Posterior vena cava (tissue), 2 donors: ENCODE data around the gene FBLN5. TPM values are rescaled to one million over a fixed set of nuclear protein-coding genes. Genes with fewer than 3 reads are reported as not detected.
"Not testable (repeated sequence)": the region's sequence is repeated elsewhere in the genome, so short reads cannot be mapped to it uniquely, and the experiment has no call there.

Experiments
- DNase-seq: peaks from one replicate; pipeline ENCODE4 v3.0.0-alpha.2; 2020; ENCODE audit warnings: low spot score
- intact Hi-C, 2 donors: fragments of 100-400 bp; cut with DNase I; formaldehyde crosslinking; loops; one replicate each; pipeline versions ENCODE4 v1.14.1 to v1.14.2; 2022 to 2023
- total RNA-seq, 2 donors: library from RNA; stranded (reverse); fragmentation: NEBNext Ultra II Directional; extraction: Animal tissue kit (Norgen Biotek cat#: 25700); gene quantifications; one replicate each; pipeline ENCODE4 v1.2.1, GENCODE V29; 2021
- donor health status: DM: yes; HTN: yes; CAD: no.
- donor health status: DM: yes; HTN: yes; CAD: no.

FBLN5 gene
- total RNA-seq, 2 donors from 2014 or later: 105 to 186 TPM

- intact Hi-C loops: no loop called here
- DNase-seq: no peak
Observed at GRCh38 chr14:91872011-91872501, 75.4 kb downstream of the FBLN5 start.

- DNase-seq, intact Hi-C loops: not testable (repeated sequence)
Observed at GRCh38 chr14:91871401-91871800, 76.1 kb downstream of the FBLN5 start.

- no peak for DNase-seq
- intact Hi-C loops: no loop called here
Observed at GRCh38 chr14:91870890-91871289, 76.6 kb downstream of the FBLN5 start.

GRCh38 chr14:91870001-91870400, 77.5 kb downstream of the FBLN5 start:
- intact Hi-C loops: no loop called here
- no peak for DNase-seq

GRCh38 chr14:91869556-91869955, 77.9 kb downstream of the FBLN5 start:
- intact Hi-C loops: no loop called here
- DNase-seq: no peak

- DNase-seq: no peak
- intact Hi-C loops: no loop called here
Observed at GRCh38 chr14:91867316-91867988, 80.0 kb downstream of the FBLN5 start, which contains the start of gene TC2N. TSS of gene TC2N (minus strand) at chr14:91867536. CDS start at chr14:91813769, 53,767 bp downstream.

- no peak for DNase-seq
- intact Hi-C loops: no loop called here
Observed at GRCh38 chr14:91866511-91867295, 80.8 kb downstream of the FBLN5 start.

GRCh38 chr14:91866061-91866460, 81.4 kb downstream of the FBLN5 start:
- intact Hi-C loops: no loop called here
- DNase-seq: no peak

- intact Hi-C loops: no loop called here
- DNase-seq: no peak
Observed at GRCh38 chr14:91862417-91862816, 85.1 kb downstream of the FBLN5 start.

- intact Hi-C loops: no loop called here
- no peak for DNase-seq
Observed at GRCh38 chr14:91861091-91861490, 86.4 kb downstream of the FBLN5 start.

GRCh38 chr14:91860238-91860637, 87.3 kb downstream of the FBLN5 start:
- intact Hi-C loops: no loop called here
- DNase-seq: no peak

GRCh38 chr14:91858536-91859275, 88.8 kb downstream of the FBLN5 start:
- intact Hi-C loops: no loop called here
- DNase-seq: no peak

GRCh38 chr14:91857614-91858013, 89.9 kb downstream of the FBLN5 start:
- intact Hi-C loops: no loop called here

GRCh38 chr14:91854327-91854934, 93.1 kb downstream of the FBLN5 start:
- DNase-seq: no peak
- intact Hi-C loops: no loop called here

More at GRCh38 chr14:91857614-91858013, 89.9 kb downstream of the FBLN5 start:
- no peak for DNase-seq

- no peak for DNase-seq
- intact Hi-C loops: no loop called here
Observed at GRCh38 chr14:91851563-91851962, 95.9 kb downstream of the FBLN5 start.

GRCh38 chr14:91848504-91849001, 98.9 kb downstream of the FBLN5 start:
- no peak for DNase-seq
- intact Hi-C loops: no loop called here

GRCh38 chr14:91847693-91848092, 99.8 kb downstream of the FBLN5 start:
- intact Hi-C loops: no loop called here
- no peak for DNase-seq

- no peak for DNase-seq
- intact Hi-C loops: no loop called here
Observed at GRCh38 chr14:91845652-91846051, 101.8 kb downstream of the FBLN5 start.

GRCh38 chr14:91845056-91845455, 102.4 kb downstream of the FBLN5 start:
- intact Hi-C loops, DNase-seq: not testable (repeated sequence)
